ENCODE data around the gene PRAMEF15.
"Not testable (repeated sequence)": the region's sequence is repeated elsewhere in the genome, so short reads cannot be mapped to it uniquely, and the experiment has no call there.

PRAMEF15 gene

GRCh38 chr1:13315281-13315680 lies at the start of gene PRAMEF15:
PRAMEF15 (plus strand) TSS chr1:13315581; CDS start chr1:13318408, 2,827 bp downstream.
- H3K4me3 ChIP-seq (ENCODE audit: low read depth, low read length); H3K9ac ChIP-seq (ENCODE audit: low read depth, low read length); H3K4me1 ChIP-seq (ENCODE audit: control insufficient read depth, insufficient read depth, low read length); H3K36me3 ChIP-seq (ENCODE audit: control insufficient read depth, insufficient read depth, low read length); H3K27me3 ChIP-seq (ENCODE audit: control insufficient read depth, insufficient read depth, low read length); H3K9me3 ChIP-seq (ENCODE audit: control insufficient read depth, insufficient read depth, low read length): not testable (repeated sequence)

GRCh38 chr1:13277016-13277415 lies 38.4 kb upstream of the PRAMEF15 start:
- not testable (repeated sequence) for H3K4me3 ChIP-seq (ENCODE audit: low read depth, low read length); H3K27me3 ChIP-seq (ENCODE audit: control insufficient read depth, insufficient read depth, low read length); H3K36me3 ChIP-seq (ENCODE audit: control insufficient read depth, insufficient read depth, low read length); H3K9me3 ChIP-seq (ENCODE audit: control insufficient read depth, insufficient read depth, low read length); H3K9ac ChIP-seq (ENCODE audit: low read depth, low read length); H3K4me1 ChIP-seq (ENCODE audit: control insufficient read depth, insufficient read depth, low read length)

- H3K9ac ChIP-seq (ENCODE audit: low read depth, low read length); H3K27me3 ChIP-seq (ENCODE audit: control insufficient read depth, insufficient read depth, low read length); H3K4me3 ChIP-seq (ENCODE audit: low read depth, low read length); H3K4me1 ChIP-seq (ENCODE audit: control insufficient read depth, insufficient read depth, low read length); H3K9me3 ChIP-seq (ENCODE audit: control insufficient read depth, insufficient read depth, low read length); H3K36me3 ChIP-seq (ENCODE audit: control insufficient read depth, insufficient read depth, low read length): not testable (repeated sequence)
Measured at GRCh38 chr1:13279617-13280016, 35.8 kb upstream of the PRAMEF15 start.

- not testable (repeated sequence) for H3K4me1 ChIP-seq (ENCODE audit: control insufficient read depth, insufficient read depth, low read length); H3K4me3 ChIP-seq (ENCODE audit: low read depth, low read length); H3K9me3 ChIP-seq (ENCODE audit: control insufficient read depth, insufficient read depth, low read length)
Measured at GRCh38 chr1:13285037-13285436, 30.3 kb upstream of the PRAMEF15 start, which contains the start of gene PRAMEF8. PRAMEF8 (minus strand) TSS chr1:13285137; CDS start chr1:13284091, 1,046 bp downstream.

GRCh38 chr1:13289030-13289429 lies 26.4 kb upstream of the PRAMEF15 start:
- H3K4me3 ChIP-seq (ENCODE audit: low read depth, low read length); H3K9ac ChIP-seq (ENCODE audit: low read depth, low read length); H3K9me3 ChIP-seq (ENCODE audit: control insufficient read depth, insufficient read depth, low read length); H3K36me3 ChIP-seq (ENCODE audit: control insufficient read depth, insufficient read depth, low read length); H3K27me3 ChIP-seq (ENCODE audit: control insufficient read depth, insufficient read depth, low read length); H3K4me1 ChIP-seq (ENCODE audit: control insufficient read depth, insufficient read depth, low read length): not testable (repeated sequence)

More at GRCh38 chr1:13285037-13285436, 30.3 kb upstream of the PRAMEF15 start, which contains the start of gene PRAMEF8:
- H3K36me3 ChIP-seq (ENCODE audit: control insufficient read depth, insufficient read depth, low read length); H3K9ac ChIP-seq (ENCODE audit: low read depth, low read length); H3K27me3 ChIP-seq (ENCODE audit: control insufficient read depth, insufficient read depth, low read length): not testable (repeated sequence)

- not testable (repeated sequence) for H3K36me3 ChIP-seq (ENCODE audit: control insufficient read depth, insufficient read depth, low read length); H3K27me3 ChIP-seq (ENCODE audit: control insufficient read depth, insufficient read depth, low read length); H3K4me3 ChIP-seq (ENCODE audit: low read depth, low read length); H3K4me1 ChIP-seq (ENCODE audit: control insufficient read depth, insufficient read depth, low read length); H3K9ac ChIP-seq (ENCODE audit: low read depth, low read length); H3K9me3 ChIP-seq (ENCODE audit: control insufficient read depth, insufficient read depth, low read length)
Measured at GRCh38 chr1:13297216-13297931, 18.0 kb upstream of the PRAMEF15 start.

GRCh38 chr1:13298699-13299098 lies 16.7 kb upstream of the PRAMEF15 start:
- H3K36me3 ChIP-seq (ENCODE audit: control insufficient read depth, insufficient read depth, low read length); H3K4me1 ChIP-seq (ENCODE audit: control insufficient read depth, insufficient read depth, low read length); H3K27me3 ChIP-seq (ENCODE audit: control insufficient read depth, insufficient read depth, low read length); H3K4me3 ChIP-seq (ENCODE audit: low read depth, low read length); H3K9me3 ChIP-seq (ENCODE audit: control insufficient read depth, insufficient read depth, low read length); H3K9ac ChIP-seq (ENCODE audit: low read depth, low read length): not testable (repeated sequence)

GRCh38 chr1:13302197-13302596 lies 13.2 kb upstream of the PRAMEF15 start:
- H3K9ac ChIP-seq (ENCODE audit: low read depth, low read length); H3K4me1 ChIP-seq (ENCODE audit: control insufficient read depth, insufficient read depth, low read length); H3K4me3 ChIP-seq (ENCODE audit: low read depth, low read length); H3K36me3 ChIP-seq (ENCODE audit: control insufficient read depth, insufficient read depth, low read length); H3K27me3 ChIP-seq (ENCODE audit: control insufficient read depth, insufficient read depth, low read length); H3K9me3 ChIP-seq (ENCODE audit: control insufficient read depth, insufficient read depth, low read length): not testable (repeated sequence)

GRCh38 chr1:13303239-13303638 lies 12.1 kb upstream of the PRAMEF15 start, which contains the start of gene PRAMEF33:
PRAMEF33 (plus strand) TSS chr1:13303539; CDS start chr1:13305955, 2,416 bp downstream.
- not testable (repeated sequence) for H3K27me3 ChIP-seq (ENCODE audit: control insufficient read depth, insufficient read depth, low read length); H3K36me3 ChIP-seq (ENCODE audit: control insufficient read depth, insufficient read depth, low read length); H3K4me3 ChIP-seq (ENCODE audit: low read depth, low read length); H3K9me3 ChIP-seq (ENCODE audit: control insufficient read depth, insufficient read depth, low read length); H3K4me1 ChIP-seq (ENCODE audit: control insufficient read depth, insufficient read depth, low read length); H3K9ac ChIP-seq (ENCODE audit: low read depth, low read length)

- H3K9ac ChIP-seq (ENCODE audit: low read depth, low read length); H3K27me3 ChIP-seq (ENCODE audit: control insufficient read depth, insufficient read depth, low read length); H3K4me3 ChIP-seq (ENCODE audit: low read depth, low read length); H3K4me1 ChIP-seq (ENCODE audit: control insufficient read depth, insufficient read depth, low read length); H3K9me3 ChIP-seq (ENCODE audit: control insufficient read depth, insufficient read depth, low read length); H3K36me3 ChIP-seq (ENCODE audit: control insufficient read depth, insufficient read depth, low read length): not testable (repeated sequence)
Measured at GRCh38 chr1:13342496-13342895, 27.1 kb downstream of the PRAMEF15 start.

- H3K9me3 ChIP-seq (ENCODE audit: control insufficient read depth, insufficient read depth, low read length); H3K36me3 ChIP-seq (ENCODE audit: control insufficient read depth, insufficient read depth, low read length); H3K27me3 ChIP-seq (ENCODE audit: control insufficient read depth, insufficient read depth, low read length): not testable (repeated sequence)
Measured at GRCh38 chr1:13347034-13347433, 31.7 kb downstream of the PRAMEF15 start, which contains the start of gene PRAMEF14. PRAMEF14 (minus strand) TSS chr1:13347134; CDS start chr1:13345314, 1,820 bp downstream.

GRCh38 chr1:13353476-13353875 lies 38.1 kb downstream of the PRAMEF15 start:
- H3K9me3 ChIP-seq (ENCODE audit: control insufficient read depth, insufficient read depth, low read length); H3K9ac ChIP-seq (ENCODE audit: low read depth, low read length); H3K4me3 ChIP-seq (ENCODE audit: low read depth, low read length); H3K36me3 ChIP-seq (ENCODE audit: control insufficient read depth, insufficient read depth, low read length); H3K27me3 ChIP-seq (ENCODE audit: control insufficient read depth, insufficient read depth, low read length); H3K4me1 ChIP-seq (ENCODE audit: control insufficient read depth, insufficient read depth, low read length): not testable (repeated sequence)

More at GRCh38 chr1:13347034-13347433, 31.7 kb downstream of the PRAMEF15 start, which contains the start of gene PRAMEF14:
- not testable (repeated sequence) for H3K4me3 ChIP-seq (ENCODE audit: low read depth, low read length); H3K9ac ChIP-seq (ENCODE audit: low read depth, low read length); H3K4me1 ChIP-seq (ENCODE audit: control insufficient read depth, insufficient read depth, low read length)

Measured in iPS-15b (cell line).